HG03097 (cell line): ENCODE data around the gene MGLL.
"Not testable (repeated sequence)": the region's sequence is repeated elsewhere in the genome, so short reads cannot be mapped to it uniquely, and the experiment has no call there.

Experiments used
- ATAC-seq: cut with Tn5 transposase; IDR thresholded peaks from one replicate; pipeline ENCODE4 v1.9.1; 2021; ENCODE audit not compliant: unreplicated experiment, low FRiP score

Gene MGLL

DNA sequence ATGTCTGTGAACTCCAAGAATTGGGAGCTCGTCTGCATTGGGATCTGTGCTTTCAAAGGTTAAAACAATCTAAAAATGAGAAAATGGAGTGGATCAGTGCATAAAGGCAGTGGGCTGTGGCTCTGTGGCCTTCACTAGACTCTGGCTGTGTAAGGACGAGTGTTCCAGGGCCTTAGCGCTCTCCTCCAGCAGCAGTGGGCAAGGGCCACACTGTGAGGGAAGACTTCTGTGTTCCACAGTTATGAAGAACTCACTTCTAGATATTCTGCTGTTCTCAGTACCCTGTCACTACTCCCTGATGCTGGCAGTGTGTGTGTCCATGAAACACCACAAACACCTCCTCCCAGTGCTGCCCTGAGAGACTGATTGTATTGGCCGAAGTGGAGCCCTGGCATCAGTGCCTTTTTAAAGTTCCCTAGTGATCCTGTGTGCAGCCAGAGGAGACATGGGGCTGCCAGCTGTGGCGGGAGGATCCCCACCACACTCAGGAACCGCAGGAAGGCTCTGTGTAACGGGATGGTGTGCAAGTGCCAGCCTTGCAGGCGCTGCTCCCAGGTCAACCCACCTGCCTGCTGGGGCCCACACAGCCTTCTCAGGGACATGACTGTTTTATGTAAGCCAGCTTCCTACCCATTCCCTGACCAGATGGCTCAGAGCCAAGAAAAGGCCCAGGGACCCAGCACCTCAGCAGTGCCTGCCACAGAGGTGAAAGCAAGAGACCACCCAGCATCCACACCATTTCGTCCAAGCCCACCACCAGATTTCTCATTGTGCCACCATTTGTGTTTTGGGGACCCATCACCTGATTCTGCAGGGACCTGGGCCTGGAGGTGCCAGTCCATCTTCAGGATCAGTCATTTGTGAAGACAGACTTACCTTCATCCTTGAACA, 109.2 kb downstream of the MGLL start:
- no peak for ATAC-seq

DNA sequence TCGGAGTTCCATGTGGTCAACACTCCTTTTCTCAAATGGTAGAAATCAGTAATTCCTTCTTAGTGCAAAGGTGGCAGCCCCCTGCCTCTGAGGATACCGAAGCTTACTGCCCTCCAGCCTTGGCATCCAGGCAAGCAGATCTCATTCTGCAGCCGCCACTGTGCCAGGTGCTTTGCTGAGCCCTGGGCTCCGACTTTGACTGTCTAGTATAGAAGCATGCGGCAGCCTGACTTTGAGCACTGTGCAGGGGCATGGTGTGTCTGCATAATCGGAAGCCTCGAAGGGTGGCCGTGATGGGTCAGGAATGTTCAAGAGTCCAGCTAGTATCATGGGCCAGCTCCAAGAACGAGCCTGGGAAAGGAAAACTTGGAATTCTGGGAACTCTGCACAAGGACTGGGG, 109.9 kb downstream of the MGLL start:
- no peak for ATAC-seq

DNA sequence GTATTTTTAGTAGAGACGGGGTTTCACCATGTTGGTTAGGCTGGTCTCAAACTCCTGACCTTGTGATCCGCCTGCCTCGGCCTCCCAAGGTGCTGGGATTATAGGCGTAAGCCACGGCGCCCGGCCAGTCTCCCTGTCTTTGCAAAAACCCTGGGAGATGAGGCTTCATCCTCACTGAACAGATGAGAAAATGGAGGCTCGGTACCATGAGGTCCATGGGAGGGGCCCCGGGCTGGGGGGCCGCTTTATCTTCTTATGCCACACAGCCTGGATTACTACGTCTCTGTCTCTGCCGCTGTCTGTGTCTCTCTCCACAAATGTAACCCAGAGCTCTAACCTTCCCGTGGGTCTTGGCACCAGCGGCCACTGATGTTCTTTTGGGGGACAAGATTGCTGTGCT, 110.4 kb downstream of the MGLL start:
- no peak for ATAC-seq

DNA sequence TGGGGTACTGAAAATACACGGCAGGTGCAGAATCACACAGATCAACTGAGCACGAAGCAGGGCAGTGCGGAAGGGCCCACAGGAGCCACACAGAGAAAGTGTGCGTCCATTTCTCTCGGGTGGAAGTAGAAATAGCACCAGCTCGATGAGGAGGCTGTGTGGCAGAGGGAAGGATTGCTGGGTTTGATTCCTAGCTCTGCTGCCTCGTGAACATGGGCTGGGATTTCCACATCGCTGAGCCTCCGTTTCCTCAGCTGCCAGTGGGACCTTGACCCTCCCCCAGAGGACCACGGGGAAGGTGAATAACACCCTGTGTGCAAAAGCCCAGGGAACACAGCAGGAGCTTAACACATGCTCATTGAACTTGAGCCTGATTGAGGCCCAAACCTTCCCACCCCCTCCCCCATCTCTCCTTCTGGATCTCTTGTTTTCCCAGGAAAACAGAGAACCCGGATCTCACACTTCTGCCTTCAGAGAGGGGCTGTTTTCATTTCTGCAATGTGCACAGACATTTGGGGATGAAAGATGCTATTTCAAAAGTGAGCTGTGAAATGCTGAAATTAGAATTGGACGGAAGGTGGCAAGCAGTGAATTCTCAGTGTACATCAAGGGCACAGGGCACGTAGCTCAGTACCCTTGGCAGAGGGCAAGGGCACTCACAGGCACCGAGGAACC, 111.2 kb downstream of the MGLL start:
- ATAC-seq: no peak

DNA sequence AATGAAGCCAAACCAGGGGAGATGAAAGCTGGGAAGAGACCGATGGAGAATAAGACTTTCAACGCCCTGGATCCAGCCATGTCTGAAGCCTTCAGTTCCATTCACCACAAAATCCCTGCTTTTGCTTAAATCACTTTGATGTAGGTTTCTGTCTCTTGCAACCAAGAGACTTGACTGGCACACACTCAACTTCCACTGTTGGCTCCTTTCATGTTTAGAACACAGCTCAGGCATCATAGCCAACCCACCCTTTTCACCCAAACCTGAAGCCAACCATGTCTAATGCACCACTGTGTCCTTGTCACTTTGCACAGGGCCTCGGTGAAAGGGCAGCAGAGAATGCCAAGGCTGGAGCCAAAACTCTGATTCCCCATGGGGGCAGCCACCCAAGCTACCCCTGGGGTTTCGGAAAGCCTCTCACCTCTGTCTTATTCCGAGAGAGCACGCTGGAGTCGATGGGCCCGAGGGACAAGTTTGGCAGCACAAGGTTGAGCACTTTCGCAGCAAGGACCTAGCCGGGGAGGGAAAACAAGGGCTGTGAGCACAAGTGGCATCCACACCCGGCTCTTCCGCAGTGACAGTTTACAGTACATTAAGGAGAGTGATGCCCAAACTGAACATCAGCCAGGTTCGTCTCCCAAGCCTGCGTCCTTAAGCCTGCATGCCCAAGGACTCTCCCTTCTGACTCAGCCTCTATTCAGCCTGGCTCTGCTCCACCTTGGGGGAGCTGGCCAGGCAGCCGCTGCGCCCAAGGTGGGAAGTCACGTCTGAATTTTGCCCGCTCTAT, 112.0 kb downstream of the MGLL start:
- ATAC-seq: no peak

DNA sequence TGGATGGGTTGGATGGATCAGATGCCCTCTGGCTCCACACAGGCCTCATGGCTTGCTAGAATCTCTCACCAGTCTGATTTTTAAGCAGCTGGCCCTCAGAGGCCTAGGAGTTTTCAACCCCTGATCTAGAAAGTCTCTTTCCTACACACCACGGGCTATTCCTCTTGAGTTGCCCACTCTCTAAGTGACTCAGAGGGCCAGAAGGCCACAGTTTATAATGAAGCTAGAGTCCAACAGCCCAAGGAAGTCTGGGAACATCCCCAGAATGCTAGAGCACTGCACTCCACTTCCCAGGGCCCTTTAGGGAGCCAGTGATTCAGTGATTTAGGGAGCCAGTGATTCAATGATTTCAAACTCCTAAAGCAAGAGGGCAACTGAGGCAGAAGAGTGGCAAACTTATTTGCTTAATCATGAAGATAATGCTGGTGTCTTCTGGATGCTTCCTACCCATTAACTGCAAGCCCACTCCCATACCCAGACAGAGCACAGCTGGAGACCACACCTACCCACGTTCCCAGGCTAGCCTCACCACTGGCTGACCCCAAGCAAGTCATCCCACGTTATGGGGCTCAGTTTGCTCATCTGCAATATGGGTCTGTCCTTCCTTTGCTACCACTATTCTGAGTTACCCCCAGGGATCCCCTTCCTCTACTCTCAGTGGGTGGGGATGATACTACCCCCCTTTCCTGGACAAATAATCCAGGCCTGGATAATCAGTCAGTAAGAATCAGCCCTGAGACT, 112.8 kb downstream of the MGLL start:
- ATAC-seq: no peak

DNA sequence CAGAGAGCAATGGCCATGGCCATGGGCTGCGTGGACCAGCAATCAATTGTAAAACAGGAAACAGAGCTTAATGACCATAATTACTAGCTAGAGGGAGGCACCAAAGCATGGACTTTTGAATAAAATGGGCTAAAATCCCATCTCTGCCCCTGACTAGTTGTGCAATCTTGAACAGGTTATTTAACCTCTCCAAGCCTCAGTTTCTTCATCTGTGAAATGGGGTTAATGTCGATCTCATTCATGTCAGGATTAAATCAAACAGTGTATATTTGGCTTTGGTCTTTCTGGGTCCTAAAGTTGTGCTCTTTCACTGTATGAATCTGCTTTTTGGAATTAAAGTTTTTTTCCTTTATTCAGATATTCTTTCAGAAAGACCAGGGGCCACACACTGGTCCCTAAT, 113.5 kb downstream of the MGLL start:
- no peak for ATAC-seq

DNA sequence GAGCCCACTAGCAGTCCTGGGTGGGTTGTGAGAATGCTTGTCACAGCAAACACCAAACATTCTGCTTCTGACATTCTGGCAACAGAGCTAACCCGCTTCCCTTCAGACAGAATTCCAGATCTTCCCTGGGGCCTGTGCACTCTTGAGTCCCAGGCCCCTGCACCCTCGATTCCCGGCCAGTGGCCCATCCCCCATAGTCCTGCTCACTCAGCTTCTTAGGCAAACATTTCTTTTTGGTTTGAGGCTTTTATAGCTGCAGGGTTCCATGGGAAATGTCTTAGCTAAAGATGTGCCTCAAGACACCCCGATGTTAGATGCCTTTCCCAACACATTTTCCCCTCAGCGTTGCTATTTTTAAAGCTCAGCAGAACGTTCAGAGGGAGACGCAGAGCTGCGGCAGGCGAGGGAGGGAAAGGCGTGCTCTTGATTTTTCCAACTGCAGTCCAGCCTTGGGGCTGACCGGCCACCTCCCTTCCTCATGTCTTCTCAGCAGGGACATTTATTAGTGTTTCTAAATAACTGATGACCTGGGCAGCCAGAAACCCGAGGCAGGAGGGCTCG, 114.4 kb downstream of the MGLL start:
- no peak for ATAC-seq

DNA sequence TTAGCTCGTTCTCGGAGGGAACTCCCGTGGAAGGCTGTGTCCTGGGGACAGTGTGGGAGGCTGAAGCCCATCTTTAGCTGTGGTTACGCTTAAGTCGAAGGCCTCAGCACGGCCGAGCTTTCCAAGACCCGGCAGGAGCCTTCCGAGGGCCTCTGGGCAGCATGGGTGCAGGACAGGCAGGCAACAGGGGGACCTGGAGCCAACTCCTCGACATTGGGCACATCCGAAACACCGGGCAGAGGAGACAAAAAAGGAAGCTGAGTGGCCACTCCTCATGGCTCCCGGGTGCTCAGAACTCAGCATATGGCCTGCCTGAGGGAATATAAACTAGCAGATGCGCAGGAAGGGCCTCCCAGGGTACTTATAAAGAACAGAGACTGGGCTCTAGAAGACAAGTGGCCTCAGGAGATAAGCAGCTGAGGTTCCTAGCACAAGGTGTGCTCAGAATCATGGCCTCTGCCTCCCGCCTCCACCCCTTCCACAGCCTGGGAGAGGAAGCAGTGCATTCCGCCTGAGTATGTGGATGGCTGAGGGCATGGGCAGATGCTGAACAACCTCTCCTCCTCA, 115.4 kb downstream of the MGLL start:
- ATAC-seq: no peak

DNA sequence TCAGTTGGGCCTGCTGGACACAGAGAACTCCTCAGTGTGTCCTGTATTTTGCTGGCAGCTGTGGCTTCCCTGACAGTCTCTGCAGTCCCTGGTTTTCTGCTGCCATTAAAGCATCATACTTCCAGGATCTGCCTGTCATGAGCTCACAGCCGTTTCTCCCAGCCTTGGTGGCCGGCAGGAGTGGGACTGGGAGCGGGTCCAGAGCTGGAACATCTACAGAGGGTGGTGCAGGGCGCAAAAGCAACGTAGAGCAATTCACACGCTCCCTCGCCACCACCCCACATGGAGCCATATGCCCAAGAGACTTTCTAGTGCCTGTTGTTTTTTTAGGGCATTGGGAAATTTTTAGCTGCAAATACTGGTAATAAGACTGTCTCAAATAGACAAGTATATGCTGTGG, 116.0 kb downstream of the MGLL start:
- no peak for ATAC-seq

DNA sequence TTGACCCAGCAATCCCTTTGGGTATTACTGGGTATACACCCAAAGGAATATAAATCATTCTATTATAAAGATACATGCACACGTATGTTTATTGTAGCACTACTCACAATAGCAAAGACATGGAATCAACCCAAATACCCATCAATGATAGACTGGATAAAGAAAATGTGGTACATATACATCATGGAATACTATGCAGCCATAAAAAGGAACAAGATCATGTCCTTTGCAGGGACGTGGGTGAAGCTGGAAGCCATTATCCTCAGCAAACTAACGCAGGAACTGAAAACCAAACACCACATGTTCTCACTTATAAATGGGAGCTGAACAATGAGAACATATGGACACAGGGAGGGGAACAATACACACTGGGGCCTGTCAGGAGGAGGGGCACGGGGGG, 117.5 kb downstream of the MGLL start:
- not testable (repeated sequence) for ATAC-seq

DNA sequence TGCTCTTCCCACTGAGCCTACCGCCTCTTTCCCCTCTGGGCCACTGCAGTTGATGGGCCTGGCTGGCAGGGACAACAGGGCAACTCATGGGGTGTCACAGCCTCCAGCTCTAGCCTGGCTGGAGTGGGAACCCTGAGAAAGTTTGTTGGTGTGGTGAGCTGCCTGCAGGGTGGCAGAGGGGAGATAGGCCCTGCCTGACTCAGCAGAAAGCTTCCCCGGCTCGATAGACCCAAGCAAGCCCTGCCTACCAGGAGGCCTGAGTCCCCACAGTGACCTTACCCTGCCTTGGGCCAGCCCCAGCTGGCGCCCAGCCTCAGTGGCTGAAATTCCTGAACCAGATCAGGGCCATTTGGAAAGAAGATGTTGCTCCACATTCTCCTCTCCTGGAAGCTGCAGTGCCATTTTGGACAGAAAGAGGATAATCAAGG, 120.2 kb downstream of the MGLL start:
- ATAC-seq: no peak

DNA sequence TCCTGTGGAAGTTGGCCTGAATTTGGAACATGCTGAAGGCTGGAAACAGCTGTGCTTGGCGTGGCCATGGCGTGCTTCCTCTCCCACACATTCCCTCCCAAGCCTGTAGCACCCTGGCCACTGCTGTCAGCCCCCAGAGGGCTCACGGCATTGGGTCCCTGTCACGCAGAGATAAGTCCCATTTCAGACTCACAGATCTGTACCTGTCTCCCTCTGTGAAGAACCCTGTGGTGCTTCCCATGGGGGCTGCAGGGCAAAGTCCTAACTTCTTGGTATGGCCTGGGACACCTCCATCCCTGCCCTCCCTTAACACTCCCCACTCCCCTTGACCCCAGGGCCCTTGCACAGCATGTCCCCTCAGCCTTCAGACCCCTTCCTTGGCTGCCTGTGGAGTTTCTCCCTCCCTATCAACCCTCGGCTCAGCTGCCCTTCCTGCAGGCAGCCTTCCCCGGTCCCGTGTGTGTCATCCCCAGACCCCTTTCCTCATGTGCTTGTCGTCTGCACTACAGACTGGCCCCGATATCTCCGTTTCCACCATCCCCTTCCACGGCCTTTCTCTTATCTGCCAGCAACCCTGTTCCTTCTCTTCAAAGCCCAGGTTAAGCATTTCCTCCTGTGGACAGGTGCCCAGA, 120.9 kb downstream of the MGLL start:
- ATAC-seq: no peak

DNA sequence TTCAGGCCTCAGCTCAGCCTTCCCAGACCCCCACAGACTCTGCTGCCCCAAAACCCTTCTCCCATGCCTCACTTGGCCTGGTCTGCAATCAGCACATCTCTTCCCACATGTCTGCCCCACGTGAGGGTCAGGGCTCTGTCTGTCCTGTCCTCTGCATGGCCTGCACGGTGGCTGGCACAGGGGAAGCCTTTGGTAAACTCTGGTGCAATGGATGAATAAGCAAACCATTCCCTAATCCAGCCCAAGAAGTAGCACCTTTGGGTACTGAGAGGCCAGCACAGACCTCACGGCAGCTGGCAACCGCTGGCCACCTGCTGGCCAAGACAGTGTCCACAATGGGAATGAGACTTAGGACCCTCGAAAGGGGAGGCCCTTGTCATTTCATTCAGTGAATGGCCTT, 121.9 kb downstream of the MGLL start:
- ATAC-seq: no peak

DNA sequence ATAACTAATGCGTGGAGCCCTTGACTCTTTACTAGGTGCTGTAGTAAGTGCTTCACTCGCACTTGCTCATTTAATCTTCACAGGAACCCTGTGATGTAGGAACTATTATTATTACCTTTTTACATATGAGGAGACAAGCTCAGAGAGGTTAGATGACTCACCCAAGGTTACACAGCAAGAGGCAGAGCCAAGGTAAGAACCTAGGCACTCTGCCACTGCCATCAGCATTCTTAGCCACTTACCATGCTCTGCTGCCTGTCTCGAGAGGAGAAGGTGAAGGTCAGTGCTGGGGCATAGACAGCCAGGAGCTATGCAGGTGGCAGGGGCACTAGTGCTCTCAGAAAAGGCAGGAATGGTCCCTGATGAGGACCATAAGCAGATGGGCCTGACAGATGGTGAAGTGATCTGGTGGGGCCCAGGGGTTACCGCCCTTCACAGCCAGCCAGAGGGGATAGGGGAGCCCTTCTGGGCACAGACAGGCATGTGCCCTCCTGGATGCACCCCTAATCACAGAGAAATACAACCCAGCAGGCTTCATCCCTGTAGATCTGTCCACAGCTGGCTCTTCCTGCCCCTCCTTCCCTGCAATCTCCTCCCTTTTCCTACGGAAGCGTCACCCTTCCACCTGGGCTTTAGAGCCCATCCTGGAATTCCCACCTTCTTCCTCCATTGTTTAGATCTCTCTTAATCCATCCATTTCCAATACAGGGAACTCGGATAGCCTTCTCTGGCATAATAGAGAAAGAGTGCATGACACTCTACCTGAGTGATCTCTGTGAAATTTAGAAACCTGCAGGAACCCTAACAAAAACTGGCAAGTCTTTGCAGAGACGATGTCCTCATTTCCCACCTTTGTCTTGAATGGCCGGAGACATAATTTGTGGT, 122.7 kb downstream of the MGLL start:
- no peak for ATAC-seq

DNA sequence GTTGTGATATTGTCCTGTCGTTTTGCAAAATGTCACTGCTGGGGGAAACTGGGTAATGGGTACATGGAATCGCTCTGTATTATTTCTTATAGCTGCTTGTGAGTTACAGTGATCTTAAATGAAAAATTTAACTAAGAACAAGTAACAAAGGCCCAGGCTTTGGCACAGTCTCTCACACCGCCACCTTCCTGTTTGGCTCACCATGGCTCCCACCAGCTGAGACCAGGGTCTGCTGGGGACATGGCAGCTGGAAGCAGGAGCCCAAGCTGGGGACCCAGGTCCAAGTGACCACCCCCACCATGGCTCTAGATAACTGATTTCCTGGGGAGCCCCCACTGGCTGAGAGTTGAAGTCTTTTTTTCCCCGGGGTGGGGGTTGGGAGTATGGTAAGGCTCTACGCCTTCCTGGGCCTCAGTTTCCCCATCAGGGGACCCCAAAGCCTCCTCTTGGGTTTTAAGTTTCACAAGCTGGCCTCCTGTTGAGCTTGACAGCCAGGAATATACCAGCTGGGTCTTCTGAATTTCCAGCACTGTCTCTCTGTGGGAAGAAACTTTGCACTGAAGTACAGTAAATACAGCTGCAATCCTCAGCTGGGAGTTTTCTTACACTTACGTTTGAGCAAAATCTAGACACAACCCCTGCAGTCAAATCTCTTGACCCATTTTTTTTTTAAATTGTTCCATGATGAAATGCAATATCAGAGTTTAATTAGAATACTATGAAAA, 123.5 kb downstream of the MGLL start:
- no peak for ATAC-seq

DNA sequence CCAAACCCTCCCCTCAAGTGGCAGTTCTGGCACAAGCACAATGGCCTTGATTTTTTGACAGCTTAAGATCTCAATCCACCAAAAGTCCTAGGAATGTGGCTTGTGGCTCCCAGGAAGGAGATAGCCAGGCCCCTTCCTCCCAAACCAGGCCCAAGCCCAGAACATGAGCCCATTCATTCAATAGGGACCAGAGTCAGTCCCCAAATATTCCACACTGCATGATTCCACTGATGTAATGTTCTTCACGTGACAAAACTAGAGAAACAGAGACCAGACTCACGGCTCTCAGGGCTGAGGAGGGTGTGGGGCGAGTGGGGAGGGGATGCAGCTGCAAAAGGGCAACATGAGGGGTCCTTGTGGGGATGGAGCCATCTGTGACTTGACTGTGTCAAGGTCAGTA, 124.0 kb downstream of the MGLL start:
- ATAC-seq: no peak
